GM13977 (cell line): Measurements from ENCODE around the gene FBXW7.

Source experiments
- DNase-seq: peaks from one replicate; pipeline ENCODE4 v3.0.0; 2012; ENCODE audit warnings: low spot score
- CTCF ChIP-seq: IDR thresholded peaks from 2 replicates; pipeline ENCODE4 v1.5.1; 2012; ENCODE audit warnings: mild to moderate bottlenecking, control low read depth; ENCODE audit not compliant: insufficient read depth; ENCODE audit errors: extremely low read depth, missing control alignments
- in situ Hi-C: fragments of 300-500 bp; cut with MboI; formaldehyde crosslinking; loops from one replicate; pipeline ENCODE4 v1.12.0; 2022; ENCODE audit warnings: low sequenced_read_pairs, low pct_unique_long_range_greater_than_20kb, mixed read lengths, inconsistent platforms; ENCODE audit not compliant: unreplicated experiment

Gene FBXW7

DNA sequence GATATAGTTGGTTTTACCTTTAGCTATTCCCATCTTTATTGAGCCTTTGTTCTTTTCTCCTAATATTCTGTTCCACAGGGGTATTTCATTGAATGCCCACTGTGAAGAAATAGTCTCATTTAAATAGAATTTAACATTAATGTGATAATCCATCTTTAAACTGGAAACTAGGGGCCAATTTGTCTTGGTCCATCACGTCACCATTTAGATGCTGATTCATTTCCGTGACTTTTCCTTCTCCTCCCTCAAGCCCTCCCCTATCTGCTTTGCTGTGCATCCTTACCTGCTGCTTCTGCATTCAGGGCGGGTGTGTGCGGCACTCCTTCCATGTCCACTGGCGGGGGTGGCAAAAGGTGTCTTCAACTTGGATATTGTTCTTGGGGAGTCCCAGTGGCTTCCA, 241.1 kb downstream of the FBXW7 start:
- no peak for DNase-seq
- in situ Hi-C loops = no loop called here
- TF ChIP-seq CTCF = no peak

GRCh38 chr4:152294331-152294730, 241.6 kb downstream of the FBXW7 start:
- TF ChIP-seq CTCF = no peak
- no peak for DNase-seq
- in situ Hi-C loops = no loop called here

DNA sequence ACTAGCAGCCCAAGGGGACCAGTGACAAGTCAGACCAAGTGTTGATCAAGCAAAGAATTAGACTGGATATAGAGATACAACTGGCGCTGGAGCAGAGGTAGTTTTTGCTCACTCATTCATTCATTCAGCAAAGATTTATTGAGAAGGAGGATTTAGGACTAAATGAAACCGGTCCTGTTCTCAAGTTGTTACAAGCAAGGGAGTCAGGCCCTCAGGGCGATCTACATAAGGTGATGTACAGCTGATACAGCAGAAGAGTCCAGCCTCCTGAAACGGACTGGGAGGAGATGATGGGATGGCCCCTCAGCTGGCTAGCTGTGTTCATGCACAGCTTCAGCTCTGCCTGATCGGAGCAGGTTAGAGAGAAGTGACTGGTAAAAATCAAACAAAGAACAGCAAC, 242.4 kb downstream of the FBXW7 start:
- DNase-seq = no peak
- no peak for TF ChIP-seq CTCF
- in situ Hi-C loops = no loop called here

- TF ChIP-seq CTCF = no peak
- in situ Hi-C loops = no loop called here
- DNase-seq = no peak
Measured at GRCh38 chr4:152290366-152290921, 245.4 kb downstream of the FBXW7 start.

DNA sequence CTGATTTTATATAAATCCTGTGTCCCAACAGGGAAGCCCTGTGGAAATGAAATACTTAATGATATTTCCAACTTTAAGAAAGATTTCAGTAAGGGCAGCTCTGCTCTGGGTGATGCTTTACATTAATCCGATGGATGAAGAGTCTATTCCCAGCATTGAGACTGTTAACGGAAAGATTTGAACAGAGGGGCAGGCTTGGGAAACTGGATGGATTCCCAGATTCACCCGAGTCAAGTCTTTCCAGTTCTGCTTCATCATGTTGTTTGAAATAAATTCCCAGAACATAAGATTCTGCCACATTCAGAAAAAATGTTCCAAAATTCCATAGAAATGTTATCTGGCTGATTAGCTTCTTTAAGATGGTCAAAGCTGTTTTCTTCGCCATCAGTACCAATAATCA, 246.0 kb downstream of the FBXW7 start:
- no peak for TF ChIP-seq CTCF
- in situ Hi-C loops = no loop called here

GRCh38 chr4:152289541-152289940, 246.4 kb downstream of the FBXW7 start:
- no peak for TF ChIP-seq CTCF
- in situ Hi-C loops = no loop called here
- DNase-seq = no peak

More for the DNA sequence above, 246.0 kb downstream of the FBXW7 start:
- DNase-seq = no peak
